Mesodermal cell (in vitro differentiated cells): Measurements from ENCODE around the gene NTSR2.

Experiments
- H3K27ac ChIP-seq: 2 replicates; pipeline ENCODE4 v1.7.0; 2013; ENCODE audit warnings: mild to moderate bottlenecking, low read depth, low read length, moderate library complexity; ENCODE audit not compliant: severe bottlenecking
- H3K36me3 ChIP-seq: 2 replicates; pipeline ENCODE4 v1.7.1; 2013; ENCODE audit warnings: mild to moderate bottlenecking, low read length, moderate library complexity; ENCODE audit not compliant: control insufficient read depth, insufficient read depth
- H3K4me1 ChIP-seq: one replicate; pipeline ENCODE4 v1.7.1; 2013; ENCODE audit warnings: mild to moderate bottlenecking, low read length; ENCODE audit not compliant: insufficient read depth, control insufficient read depth, poor library complexity, severe bottlenecking
- H3K4me3 ChIP-seq: 2 replicates; pipeline ENCODE4 v1.7.0; 2013; ENCODE audit warnings: low read length, control low read depth, mild to moderate bottlenecking; ENCODE audit not compliant: insufficient read depth, poor library complexity, severe bottlenecking; ENCODE audit errors: extremely low read depth
- H3K9me3 ChIP-seq: 2 replicates; pipeline ENCODE4 v1.7.1; 2013; ENCODE audit warnings: mild to moderate bottlenecking, low read length, moderate library complexity; ENCODE audit not compliant: control insufficient read depth
- WGBS, 2 experiments: methylation state at CpG; one replicate each; pipeline ENCODE4 v1.1.5; 2013; ENCODE audit warnings: missing lambda C conversion rate in 2 of 2; ENCODE audit not compliant: insufficient coverage in 2 of 2; 5-methylcytosine and 5-hydroxymethylcytosine counted together

The NTSR2 gene

DNA sequence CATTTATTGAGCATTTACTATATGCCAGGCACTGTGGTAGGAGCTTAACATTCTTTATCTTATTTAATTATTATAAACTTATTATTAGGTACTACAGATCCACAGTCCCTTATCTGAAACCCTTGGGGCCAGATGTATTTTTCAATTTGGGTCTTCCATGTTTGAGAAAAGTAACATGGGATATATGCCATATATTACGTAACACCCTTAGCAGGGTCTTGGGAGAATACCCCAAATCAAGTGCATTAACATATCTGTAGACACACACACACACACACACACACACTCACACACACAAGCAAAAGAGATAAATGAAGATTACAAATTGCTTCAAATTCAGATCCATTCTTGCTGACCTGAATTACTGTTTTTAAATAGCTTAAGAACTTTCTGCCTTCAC is 13.7 kb downstream of the NTSR2 start:
- WGBS, 2 experiments, result no CpG with 5 or more reads among the region's 1 CpG

DNA sequence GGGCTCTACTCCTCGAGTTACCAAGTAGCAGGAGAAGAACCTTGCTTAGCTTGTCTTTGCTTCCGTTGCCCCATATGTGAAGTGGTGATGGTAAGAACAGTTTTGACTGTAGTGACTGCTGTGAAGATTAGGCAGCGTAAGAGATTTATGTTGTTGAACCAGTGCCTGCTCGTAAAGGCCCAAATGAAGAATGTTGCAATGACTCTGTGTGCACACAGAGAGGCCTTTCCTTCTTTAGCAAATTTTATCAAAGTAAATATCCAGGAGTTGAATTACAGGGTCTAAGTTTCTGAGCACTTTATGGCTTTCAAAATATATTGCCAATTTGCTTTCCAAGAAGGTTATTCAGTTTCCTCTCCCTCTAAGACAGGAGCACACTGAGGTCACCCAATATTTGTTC is 14.5 kb downstream of the NTSR2 start:
- Histone ChIP-seq H3K4me3 (no peak overlapping the region), H3K27ac (no peak overlapping the region), H3K36me3 (no peaks in the 10 kb centered on the region), H3K4me1 (peaks cover 2% of the 10 kb centered on the region), H3K9me3 (no peaks in the 10 kb centered on the region)
- WGBS, 2 experiments, result 95 to 96% methylated on average over 4 of the region's 4 CpGs

More for the DNA sequence above, 13.7 kb downstream of the NTSR2 start:
- Histone ChIP-seq H3K27ac (no peak overlapping the region), H3K9me3 (no peaks in the 10 kb centered on the region), H3K36me3 (no peaks in the 10 kb centered on the region), H3K4me3 (no peak overlapping the region), H3K4me1 (peaks cover 2% of the 10 kb centered on the region)

DNA sequence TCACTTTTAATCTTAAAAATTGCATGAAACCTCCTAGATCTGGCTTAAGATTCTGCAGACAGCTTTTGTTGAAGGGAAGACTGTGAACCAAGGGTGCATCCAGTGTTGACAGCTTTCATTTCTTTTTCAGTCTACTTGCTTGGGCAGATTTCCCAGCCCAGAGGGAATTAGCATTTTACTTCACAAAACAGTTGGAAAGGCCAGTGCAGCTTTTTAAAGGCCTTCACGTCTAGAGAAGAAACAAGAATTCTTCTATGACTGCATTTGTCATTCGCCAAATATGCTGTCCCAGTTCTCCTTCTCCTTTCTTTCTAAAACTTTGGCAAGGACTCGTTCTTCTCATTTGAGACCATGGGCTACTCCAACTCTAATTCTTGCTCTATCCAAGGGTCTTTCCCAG is 17.4 kb downstream of the NTSR2 start:
- no peak overlapping the region for H3K27ac ChIP-seq
- WGBS, 2 experiments, result 81 to 85% methylated on average over 2 to 3 of the region's 3 CpGs
- no peaks in the 10 kb centered on the region for H3K36me3 ChIP-seq
- no peak overlapping the region for H3K4me3 ChIP-seq
- H3K9me3 ChIP-seq, result no peaks in the 10 kb centered on the region
- peaks cover 8% of the 10 kb centered on the region for H3K4me1 ChIP-seq

DNA sequence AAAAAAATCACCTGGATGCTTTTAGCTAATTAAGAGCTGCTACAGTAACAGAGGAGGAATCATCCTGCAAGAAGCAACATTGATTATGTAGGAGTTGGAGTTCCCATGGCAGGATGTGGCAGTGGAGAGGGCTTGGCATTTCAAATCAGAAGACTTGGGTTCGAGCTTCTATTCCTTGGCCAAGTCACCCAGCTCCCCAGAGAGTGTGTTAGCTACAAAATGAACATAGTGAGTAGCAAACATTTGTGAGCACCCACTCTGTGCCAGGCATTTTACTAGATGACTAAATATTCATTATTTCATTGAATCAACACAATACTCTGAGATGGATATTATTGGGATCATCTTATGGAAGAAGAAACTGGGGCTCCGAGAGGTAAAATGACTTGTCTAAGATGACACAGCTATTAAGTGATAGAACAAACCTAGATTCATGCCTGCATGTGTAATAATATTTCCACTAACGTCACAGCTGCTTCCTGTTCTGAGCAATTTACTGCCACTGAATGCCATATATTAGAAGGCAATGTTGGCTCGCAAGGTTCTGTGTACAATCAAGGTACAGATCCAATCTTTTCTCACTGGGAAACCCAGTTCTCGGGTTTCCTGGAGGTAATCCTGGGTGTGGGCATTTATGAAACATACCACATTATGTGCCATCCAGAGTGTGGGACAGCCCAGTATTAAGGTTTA is 18.0 kb downstream of the NTSR2 start:
- Histone ChIP-seq H3K9me3 (no peaks in the 10 kb centered on the region), H3K4me1 (peaks cover 8% of the 10 kb centered on the region), H3K27ac (no peak overlapping the region), H3K4me3 (no peak overlapping the region), H3K36me3 (no peaks in the 10 kb centered on the region)
- 98 to 100% methylated on average over 2 to 4 of the region's 5 CpGs for WGBS, 2 experiments

DNA sequence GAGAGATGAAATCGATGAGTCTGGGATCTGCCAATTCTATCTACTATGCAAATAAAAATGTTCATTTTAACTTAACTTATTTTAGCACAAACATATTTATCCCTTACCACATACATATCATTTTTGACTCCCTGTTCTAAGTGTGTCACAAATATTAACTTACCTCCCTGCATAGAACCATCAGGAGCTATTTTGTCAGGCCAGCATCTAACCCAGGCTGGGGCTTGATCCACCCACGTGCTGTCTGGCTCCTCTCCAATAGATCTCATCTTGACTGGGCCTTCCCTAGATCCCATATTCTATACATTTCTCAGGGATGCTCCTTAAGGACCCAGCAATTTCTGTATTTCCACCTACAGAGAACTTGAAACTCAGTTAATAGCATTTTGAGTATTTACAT is 20.9 kb downstream of the NTSR2 start:
- no peaks in the 10 kb centered on the region for H3K9me3 ChIP-seq
- H3K27ac ChIP-seq, result no peak overlapping the region
- peaks cover 8% of the 10 kb centered on the region for H3K4me1 ChIP-seq
- peaks cover 4% of the 10 kb centered on the region for H3K36me3 ChIP-seq
- WGBS, 2 experiments, result 80 to 86% methylated on average over 1 of the region's 2 CpGs
- H3K4me3 ChIP-seq, result no peak overlapping the region

DNA sequence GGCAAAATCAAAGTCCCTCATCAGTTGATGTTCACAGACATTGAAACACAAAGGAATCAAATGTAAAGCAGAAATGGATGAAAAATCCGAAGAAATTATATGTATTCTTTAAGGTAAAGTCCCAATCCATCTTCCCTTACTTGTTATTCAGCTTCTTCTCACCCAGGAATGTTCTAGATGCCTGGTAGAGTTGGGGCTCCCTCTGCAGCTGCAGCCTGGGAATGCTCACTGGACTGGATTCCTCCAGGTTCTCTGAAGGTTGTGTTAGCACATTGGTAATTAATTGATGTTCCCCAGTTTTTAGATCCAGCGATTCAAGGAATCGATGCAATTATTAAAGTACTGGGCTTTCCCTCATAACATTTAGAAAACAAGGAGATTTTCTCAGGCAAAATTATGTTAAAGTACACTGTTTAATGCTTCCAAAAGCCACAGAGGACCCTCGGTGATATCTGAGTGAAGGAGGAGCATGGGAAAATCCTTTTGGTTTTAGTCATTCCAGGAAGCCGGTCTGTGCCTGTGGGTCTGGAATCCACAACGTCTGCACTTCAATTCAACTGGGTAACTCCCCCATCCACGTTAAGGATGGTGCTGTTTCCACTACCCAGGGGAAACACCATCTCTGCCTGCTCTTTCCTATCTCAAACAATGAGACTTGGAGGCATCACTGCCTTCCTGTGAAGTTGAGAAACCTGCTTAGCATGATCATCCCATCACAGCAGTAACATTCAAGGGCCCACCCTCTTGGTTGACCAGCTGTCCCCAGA is 22.0 kb downstream of the NTSR2 start:
- Histone ChIP-seq H3K4me1 (peaks cover 8% of the 10 kb centered on the region), H3K27ac (peak overlapping the region; percentile 71), H3K4me3 (no peak overlapping the region), H3K36me3 (peaks cover 15% of the 10 kb centered on the region), H3K9me3 (no peaks in the 10 kb centered on the region)
- WGBS, 2 experiments, result 71% methylated on average over 2 to 6 of the region's 7 CpGs

DNA sequence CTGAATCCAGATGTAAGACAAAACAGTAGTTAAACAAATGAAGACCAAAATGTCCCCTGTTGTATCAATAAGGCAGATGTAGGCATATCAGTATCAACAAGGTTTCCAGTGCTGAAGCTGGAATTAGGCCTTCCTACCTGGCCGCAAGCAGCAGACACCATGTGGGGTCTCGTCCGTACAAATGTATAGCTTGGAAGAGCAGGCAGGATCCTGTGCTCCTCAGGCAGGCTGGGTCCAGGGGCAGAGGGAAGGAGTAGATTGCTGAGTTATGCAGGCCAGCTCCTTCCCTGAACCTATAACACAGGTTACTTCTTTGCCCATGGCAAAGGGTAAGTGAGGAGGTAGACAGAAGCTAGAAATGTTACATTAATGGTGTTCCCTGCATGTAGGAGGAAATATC is 23.5 kb downstream of the NTSR2 start:
- WGBS, 2 experiments, result 100% methylated on average over 1 to 3 of the region's 3 CpGs
- peaks cover 27% of the 10 kb centered on the region for H3K36me3 ChIP-seq
- H3K9me3 ChIP-seq, result no peaks in the 10 kb centered on the region

DNA sequence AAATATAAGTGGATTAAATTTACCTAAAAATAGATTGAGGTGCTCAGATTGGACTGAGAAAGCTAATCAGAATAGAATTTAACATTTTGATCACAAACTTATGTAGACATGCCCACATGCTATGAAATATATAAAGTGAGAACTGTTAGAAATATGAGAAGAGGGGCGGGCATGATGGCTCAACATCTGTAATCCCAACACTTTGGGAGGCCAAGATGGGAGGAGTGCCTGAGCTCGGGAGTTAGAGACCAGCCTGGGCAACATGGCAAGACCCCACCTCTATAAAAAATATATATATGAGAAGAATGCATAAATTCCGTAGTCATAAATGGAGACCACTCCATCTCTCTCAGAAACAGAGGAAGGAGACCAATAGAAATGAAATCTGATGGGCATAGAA is 25.7 kb downstream of the NTSR2 start:
- H3K9me3 ChIP-seq, result no peaks in the 10 kb centered on the region
- H3K4me3 ChIP-seq, result no peak overlapping the region
- no CpG with 5 or more reads among the region's 3 CpGs for WGBS, 2 experiments
- H3K36me3 ChIP-seq, result peaks cover 47% of the 10 kb centered on the region
- no peak overlapping the region for H3K27ac ChIP-seq
- H3K4me1 ChIP-seq, result peaks cover 6% of the 10 kb centered on the region

More for the DNA sequence above, 23.5 kb downstream of the NTSR2 start:
- H3K4me3 ChIP-seq, result no peak overlapping the region
- H3K27ac ChIP-seq, result no peak overlapping the region
- H3K4me1 ChIP-seq, result peaks cover 6% of the 10 kb centered on the region

DNA sequence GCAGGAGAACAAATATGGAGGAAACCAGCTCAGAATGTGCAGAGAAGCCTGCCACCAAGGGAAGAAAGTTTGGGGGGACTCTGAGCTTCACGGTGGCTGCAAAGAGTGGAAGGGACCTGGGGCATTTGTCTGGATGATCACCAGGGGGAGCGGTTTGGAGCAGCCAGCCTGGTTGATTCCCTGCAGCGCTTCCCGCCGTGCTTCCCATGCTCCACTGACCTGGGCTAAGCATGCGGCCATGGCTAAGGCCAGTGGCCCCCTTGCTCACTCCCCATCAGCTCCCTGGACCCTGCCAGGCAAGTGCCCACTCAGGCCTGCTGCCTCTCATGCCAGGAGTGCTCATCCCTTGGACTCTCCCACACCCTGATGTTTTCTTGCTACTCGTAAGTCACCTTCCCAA is 27.0 kb downstream of the NTSR2 start:
- H3K36me3 ChIP-seq, result peaks cover 56% of the 10 kb centered on the region
- peaks cover 4% of the 10 kb centered on the region for H3K4me1 ChIP-seq
- 93 to 95% methylated on average over 6 to 7 of the region's 7 CpGs for WGBS, 2 experiments
- H3K9me3 ChIP-seq, result no peaks in the 10 kb centered on the region
- H3K4me3 ChIP-seq, result no peak overlapping the region
- no peak overlapping the region for H3K27ac ChIP-seq

DNA sequence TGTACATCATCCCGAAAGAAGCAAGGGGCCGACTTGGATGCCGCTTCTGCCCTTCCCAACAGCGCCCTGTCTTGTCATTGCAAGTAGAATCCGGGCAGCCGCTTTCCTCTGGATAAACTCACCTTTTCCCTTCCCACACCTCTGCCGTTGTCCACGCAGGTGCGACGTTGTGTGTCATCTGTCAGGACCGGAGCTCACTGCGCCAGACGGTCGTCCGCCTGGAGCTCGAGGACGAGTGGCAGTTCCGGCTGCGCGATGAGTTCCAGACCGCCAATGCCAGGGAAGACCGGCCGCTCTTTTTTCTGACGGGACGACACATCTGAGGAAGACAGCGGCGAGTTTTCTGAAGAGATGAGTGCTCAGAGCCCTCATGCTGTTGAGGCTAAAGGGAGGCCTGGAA is 29.9 kb downstream of the NTSR2 start:
- 94 to 96% methylated on average over 27 of the region's 27 CpGs for WGBS, 2 experiments
- Histone ChIP-seq H3K27ac (no peak overlapping the region), H3K36me3 (peaks cover 68% of the 10 kb centered on the region), H3K4me1 (no peaks in the 10 kb centered on the region), H3K9me3 (no peaks in the 10 kb centered on the region), H3K4me3 (no peak overlapping the region)

DNA sequence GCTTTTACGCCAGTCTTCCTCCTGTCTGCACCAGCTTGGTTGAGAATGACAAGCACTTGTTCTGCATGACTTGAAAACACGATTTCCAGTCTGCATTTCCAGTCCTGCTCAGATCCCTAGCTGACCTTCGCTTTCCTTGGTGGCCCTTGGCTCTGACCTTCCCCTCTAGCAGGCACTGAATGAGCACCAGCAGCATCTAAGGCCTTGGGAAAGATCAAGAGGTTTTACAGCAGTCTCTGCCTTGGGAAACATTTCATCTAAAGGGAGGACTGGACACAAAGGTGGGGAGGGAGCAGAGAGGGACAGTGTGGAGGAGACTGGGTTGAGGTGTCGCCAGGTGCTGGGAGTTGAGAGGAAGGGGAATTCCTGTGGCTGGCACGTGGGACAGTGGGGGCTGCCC is 30.5 kb downstream of the NTSR2 start:
- no peak overlapping the region for H3K27ac ChIP-seq
- H3K36me3 ChIP-seq, result peaks cover 73% of the 10 kb centered on the region
- no peaks in the 10 kb centered on the region for H3K9me3 ChIP-seq
- H3K4me3 ChIP-seq, result no peak overlapping the region
- no peaks in the 10 kb centered on the region for H3K4me1 ChIP-seq
- 83 to 93% methylated on average over 5 of the region's 5 CpGs for WGBS, 2 experiments
